Kidney (tissue), 14 donors: ENCODE measurements around the gene GPR183. TPM values are rescaled to one million over a fixed set of nuclear protein-coding genes. Genes with fewer than 3 reads are reported as not detected.

Source experiments
- DNase-seq, 5 donors: peaks; one replicate each; pipeline ENCODE4 v3.0.0-alpha.2; 2013 to 2020
- FAIRE-seq: peaks from 2 replicates; lab custom pipeline; 2012; peaks lifted over from hg19 to GRCh38; lab: Jason Lieb, UNC
- H3K27ac ChIP-seq, 2 donors: one replicate each; pipeline ENCODE4 v1.7.0; 2013; ENCODE audit warnings: low read depth in 2 of 2, low read length in 2 of 2, inconsistent platforms in 1 of 2
- H3K27me3 ChIP-seq: one replicate; pipeline ENCODE4 v1.7.1; 2013; ENCODE audit warnings: low read length, inconsistent platforms; ENCODE audit not compliant: control insufficient read depth, insufficient read depth
- H3K36me3 ChIP-seq, 3 donors: one replicate each; pipeline versions ENCODE4 v1.7.0 to v1.7.1; 2013; ENCODE audit warnings: low read length in 3 of 3, control low read depth in 1 of 3, inconsistent platforms in 1 of 3; ENCODE audit not compliant: insufficient read depth in 3 of 3, control insufficient read depth in 2 of 3
- H3K4me1 ChIP-seq, 3 donors: one replicate each; pipeline versions ENCODE4 v1.7.0 to v1.7.1; 2013; ENCODE audit warnings: low read length in 3 of 3, inconsistent platforms in 1 of 3, low read depth in 1 of 3; ENCODE audit not compliant: control insufficient read depth in 2 of 3, insufficient read depth in 2 of 3
- H3K4me3 ChIP-seq, 3 donors: one replicate each; pipeline versions ENCODE4 v1.7.0 to v1.8.1; 2013; ENCODE audit warnings: low read length in 3 of 3, control low read depth in 1 of 3, inconsistent platforms in 1 of 3
- H3K9ac ChIP-seq, 3 donors: one replicate each; pipeline versions ENCODE4 v1.7.0 to v1.7.1; 2013; ENCODE audit warnings: low read length in 3 of 3, control low read depth in 1 of 3, inconsistent platforms in 1 of 3
- H3K9me3 ChIP-seq, 3 donors: one replicate each; pipeline versions ENCODE4 v1.7.0 to v1.7.1; 2013; ENCODE audit warnings: low read length in 3 of 3, control low read depth in 1 of 3, inconsistent platforms in 1 of 3; ENCODE audit not compliant: control insufficient read depth in 2 of 3, insufficient read depth in 1 of 3
- CTCF ChIP-seq: IDR thresholded peaks from 3 replicates; pipeline ENCODE4 v1.5.1; 2012; ENCODE audit warnings: mild to moderate bottlenecking, moderate library complexity, borderline replicate concordance; ENCODE audit not compliant: insufficient read depth; ENCODE audit errors: extremely low read depth
- intact Hi-C: fragments of 100-400 bp; cut with DNase I; formaldehyde crosslinking; loops from one replicate; pipeline ENCODE4 v1.11.1; 2022
- polyA plus RNA-seq: library from polyadenylated mRNA; stranded (reverse); fragments of 350-450 nt; fragmentation: Illumina TruSeq; extraction: RNeasy Lipid Tissue Mini Kit (QIAGEN cat#74804); gene quantifications from one replicate; pipeline ENCODE4 v1.2.3, GENCODE V29; 2014; ENCODE audit warnings: low read depth, low replicate concordance; ENCODE audit not compliant: insufficient read depth
- total RNA-seq: library from RNA; stranded (reverse); fragmentation: NEBNext Ultra II Directional; extraction: Animal tissue kit (Norgen Biotek cat#: 25700); gene quantifications from one replicate; pipeline ENCODE4 v1.2.1, GENCODE V29; 2021
- donor health status: control.
- donor health status: control.
- donor health status: control.
- donor health status: control.
- donor health status: control.
- donor health status: DM: yes; HTN: yes; CAD: no.
- donor health status: Normal renal cell carcinoma (clear cell type).

The GPR183 gene
- total and polyA plus RNA-seq, 2 donors from 2014 or later = 1.7 to 11.8 TPM

GRCh38 chr13:99312493-99312883, 5.3 kb upstream of the GPR183 start:
- peaks cover 0 to 4% (median 0%) of the 10 kb centered on the region in 3 donors for H3K4me1 ChIP-seq
- intact Hi-C loops = no loop called here
- no peak for FAIRE-seq
- no peak overlapping the region for H3K4me3 ChIP-seq
- TF ChIP-seq CTCF = no peak
- H3K27ac ChIP-seq = peak overlapping the region in 1 of 2 donors; percentile 17
- H3K9me3 ChIP-seq = no peaks in the 10 kb centered on the region
- no peaks in the 10 kb centered on the region for H3K36me3 ChIP-seq
- DNase-seq = no peak
- H3K9ac ChIP-seq = no peak overlapping the region
- H3K27me3 ChIP-seq = no peaks in the 10 kb centered on the region

GRCh38 chr13:99311748-99312492, 4.7 kb upstream of the GPR183 start:
- DNase-seq (no peak), FAIRE-seq (no peak)
- intact Hi-C loops = no loop called here
- no peak overlapping the region for H3K9ac ChIP-seq
- H3K27me3 ChIP-seq = no peaks in the 10 kb centered on the region
- H3K4me1 ChIP-seq = peaks cover 0 to 4% (median 0%) of the 10 kb centered on the region in 3 donors
- peak overlapping the region in 1 of 2 donors; percentile 17 for H3K27ac ChIP-seq
- TF ChIP-seq CTCF = no peak
- H3K36me3 ChIP-seq = no peaks in the 10 kb centered on the region
- no peak overlapping the region for H3K4me3 ChIP-seq
- H3K9me3 ChIP-seq = no peaks in the 10 kb centered on the region

GRCh38 chr13:99311137-99311536, 3.9 kb upstream of the GPR183 start:
- intact Hi-C loops = no loop called here
- no peak overlapping the region for H3K9ac ChIP-seq
- no peak overlapping the region for H3K4me3 ChIP-seq

More at GRCh38 chr13:99311137-99311536, 3.9 kb upstream of the GPR183 start:
- peaks cover 0 to 4% (median 0%) of the 10 kb centered on the region in 3 donors for H3K4me1 ChIP-seq
- H3K27ac ChIP-seq = no peak overlapping the region
- no peaks in the 10 kb centered on the region for H3K9me3 ChIP-seq
- no peak for DNase-seq
- TF ChIP-seq CTCF = no peak
- FAIRE-seq = no peak
- no peaks in the 10 kb centered on the region for H3K36me3 ChIP-seq
- H3K27me3 ChIP-seq = no peaks in the 10 kb centered on the region
